NCI-H146 (cell line): ENCODE measurements around the gene PDE4D.

Experiments used
- DNase-seq: peaks from one replicate; lab custom pipeline; 2025; lab: John Stamatoyannopoulos, UW

PDE4D gene

GRCh38 chr5:59741599-59741998 is 151.9 kb downstream of the PDE4D start:
- DNase-seq, result no peak

- DNase-seq, result no peak
Observed at GRCh38 chr5:59738024-59738423, 155.5 kb downstream of the PDE4D start.

- DNase-seq, result no peak
Observed at GRCh38 chr5:59732806-59733205, 160.7 kb downstream of the PDE4D start.

GRCh38 chr5:59732301-59732700 is 161.2 kb downstream of the PDE4D start:
- DNase-seq, result no peak

GRCh38 chr5:59731809-59732208 is 161.7 kb downstream of the PDE4D start:
- no peak for DNase-seq

- DNase-seq, result no peak
Observed at GRCh38 chr5:59729820-59730219, 163.7 kb downstream of the PDE4D start.

GRCh38 chr5:59729357-59729756 is 164.2 kb downstream of the PDE4D start:
- no peak for DNase-seq

- DNase-seq, result no peak
Observed at GRCh38 chr5:59728356-59728755, 165.2 kb downstream of the PDE4D start.

- no peak for DNase-seq
Observed at GRCh38 chr5:59727186-59727585, 166.3 kb downstream of the PDE4D start.

GRCh38 chr5:59725392-59725767 is 168.1 kb downstream of the PDE4D start:
- DNase-seq, result no peak

GRCh38 chr5:59724482-59725391 is 168.8 kb downstream of the PDE4D start:
- peak; percentile 58 for DNase-seq

GRCh38 chr5:59722874-59723273 is 170.7 kb downstream of the PDE4D start:
- DNase-seq, result no peak

- no peak for DNase-seq
Observed at GRCh38 chr5:59721741-59722140, 171.8 kb downstream of the PDE4D start.

- no peak for DNase-seq
Observed at GRCh38 chr5:59720063-59720462, 173.5 kb downstream of the PDE4D start.

GRCh38 chr5:59716966-59717500 is 176.5 kb downstream of the PDE4D start:
- no peak for DNase-seq

- DNase-seq, result no peak
Observed at GRCh38 chr5:59716029-59716428, 177.5 kb downstream of the PDE4D start.

GRCh38 chr5:59715228-59715627 is 178.3 kb downstream of the PDE4D start:
- no peak for DNase-seq

GRCh38 chr5:59713498-59713844 is 180.1 kb downstream of the PDE4D start:
- DNase-seq, result no peak

GRCh38 chr5:59712836-59713497 is 180.6 kb downstream of the PDE4D start:
- DNase-seq, result no peak

- no peak for DNase-seq
Observed at GRCh38 chr5:59711310-59711709, 182.2 kb downstream of the PDE4D start.

- DNase-seq, result no peak
Observed at GRCh38 chr5:59709846-59710245, 183.7 kb downstream of the PDE4D start.

- peak; percentile 10 for DNase-seq
Observed at GRCh38 chr5:59709346-59709821, 184.1 kb downstream of the PDE4D start.

- DNase-seq, result no peak
Observed at GRCh38 chr5:59704936-59705335, 188.6 kb downstream of the PDE4D start.
